GM12878 (cell line): ENCODE measurements around the gene GAGE10. TPM values are rescaled to one million over a fixed set of nuclear protein-coding genes. Genes with fewer than 3 reads are reported as not detected.
"Not testable (repeated sequence)": the region's sequence is repeated elsewhere in the genome, so short reads cannot be mapped to it uniquely, and the experiment has no call there.

Experiments
- ATAC-seq: fragments of 200-7000 bp; cut with Tn5 transposase; 3 replicates; pipeline ENCODE4 v1.9.1; 2020; ENCODE audit warnings: mild to moderate bottlenecking, moderate library complexity
- BruUV-seq: library from RNA; stranded (reverse); fragments of 400-500 nt; replicated peaks from 2 replicates; lab custom pipeline; 2021; lab: Mats Ljungman, UMichigan
- CTCF ChIA-PET: fragments of 300-600 bp; sonication (Branson Sonifier 250); formaldehyde crosslinking; extraction: SDS; loops from one replicate; lab custom pipeline; 2021; ENCODE audit warnings: inconsistent platforms; lab: Yijun Ruan, JAX
- POLR2A ChIA-PET: fragments of 350-600 bp; formaldehyde crosslinking; extraction: SDS; loops from one replicate; lab custom pipeline; 2021; ENCODE audit warnings: inconsistent platforms; lab: Charles Lee
- RAD21 ChIA-PET: fragments of 300-600 bp; sonication (Branson Sonifier 250); formaldehyde crosslinking; loops from one replicate; lab custom pipeline; 2023; ENCODE audit warnings: antibody characterized with exemption; ENCODE audit not compliant: unreplicated experiment; lab: Charles Lee
- SMC1A ChIA-PET: fragments of 300-600 bp; sonication (Branson Sonifier 250); formaldehyde crosslinking; loops from one replicate; lab custom pipeline; 2023; ENCODE audit not compliant: unreplicated experiment, uncharacterized antibody; lab: Charles Lee
- DNase-seq: peaks from one replicate; pipeline ENCODE4 v3.0.0-alpha.2; 2011; ENCODE audit warnings: low read depth, low spot score
- FAIRE-seq: peaks from 3 replicates; lab custom pipeline; 2011; peaks lifted over from hg19 to GRCh38; lab: Jason Lieb, UNC
- H2AFZ ChIP-seq: 2 replicates; pipeline ENCODE4 v1.6.0; 2011; ENCODE audit warnings: low read depth, low read length, control low read depth; ENCODE audit not compliant: control insufficient read depth
- H3K27ac ChIP-seq: 2 replicates; pipeline ENCODE4 v1.5.1; 2011; ENCODE audit warnings: control low read depth; ENCODE audit not compliant: control insufficient read depth, insufficient read depth
- H3K27me3 ChIP-seq, 2 experiments: replicated peaks in 1 of 2; 2 replicates each; pipeline versions ENCODE4 v1.6.0 to v1.6.1; 2011; ENCODE audit warnings: low read length in 1 of 2; ENCODE audit not compliant: control insufficient read depth in 2 of 2, insufficient read depth in 2 of 2
- H3K36me3 ChIP-seq, 2 experiments: 2 replicates each; pipeline ENCODE4 v1.5.1; 2011; ENCODE audit warnings: low read length in 1 of 2; ENCODE audit not compliant: control insufficient read depth in 2 of 2, insufficient read depth in 2 of 2
- H3K4me1 ChIP-seq: 2 replicates; pipeline ENCODE4 v1.6.1; 2011; ENCODE audit warnings: mild to moderate bottlenecking, low read length, moderate library complexity, mixed read lengths; ENCODE audit not compliant: control insufficient read depth, insufficient read depth
- H3K4me2 ChIP-seq: 2 replicates; pipeline ENCODE4 v1.6.0; 2011; ENCODE audit warnings: control low read depth; ENCODE audit not compliant: control insufficient read depth, insufficient read depth
- H3K4me3 ChIP-seq: fragments of 200-600 bp; sonication (generic); 2 replicates; pipeline ENCODE4 v1.5.1; 2016
- H3K79me2 ChIP-seq: 2 replicates; pipeline ENCODE4 v1.6.0; 2011; ENCODE audit warnings: low read length; ENCODE audit not compliant: control insufficient read depth, insufficient read depth
- H3K9ac ChIP-seq: 2 replicates; pipeline ENCODE4 v1.8.0; 2011; ENCODE audit warnings: low read length, control low read depth, mixed read lengths; ENCODE audit not compliant: control insufficient read depth, insufficient read depth
- H3K9me3 ChIP-seq: replicated peaks from 3 replicates; pipeline ENCODE4 v1.5.1; 2011; ENCODE audit warnings: mild to moderate bottlenecking, low read length; ENCODE audit not compliant: control insufficient read depth, insufficient read depth
- H4K20me1 ChIP-seq: 2 replicates; pipeline ENCODE4 v1.6.0; 2011; ENCODE audit not compliant: control insufficient read depth, insufficient read depth
- ATF7 ChIP-seq: fragments of 450-650 bp; IDR thresholded peaks from 2 replicates; pipeline ENCODE4 v1.6.1; 2016; ENCODE audit warnings: low read depth, mild to moderate bottlenecking
- WGBS: methylation state at CpG from one replicate; pipeline ENCODE4 v1.1.6; 2016; ENCODE audit warnings: low lambda C conversion rate; ENCODE audit not compliant: insufficient replicate concordance, insufficient coverage; ENCODE audit errors: missing lambda C conversion rate; 5-methylcytosine and 5-hydroxymethylcytosine counted together
- in situ Hi-C: fragments of 300-500 bp; cut with MboI; formaldehyde crosslinking; loops from 9 replicates; pipeline ENCODE4 v1.14.3; 2018; ENCODE audit warnings: mixed read lengths
- intact Hi-C: fragments of 100-400 bp; cut with micrococcal nuclease; formaldehyde crosslinking; loops from one replicate; pipeline ENCODE4 v1.14.2; 2022; ENCODE audit not compliant: unreplicated experiment
- polyA plus RNA-seq, 11 experiments: library from polyadenylated mRNA; depleted of rRNA in 4 of 11; unstranded in 6 of 11; stranded (reverse) in 5 of 11; fragments of >200 nt; fragmentation: Nextera tagmentation in 4 of 11; fragmentation: Illumina TruSeq in 1 of 11; extraction: Ambion mirVana in 4 of 11; extraction: Trizol in 1 of 11; gene quantifications; 1 replicate in 1 of 11; 2 replicates in 10 of 11; pipeline versions ENCODE4 v1.2.1 to v1.2.3, GENCODE V29; 2011 to 2016; ENCODE audit warnings: inconsistent platforms in 2 of 11, missing spikeins in 2 of 11, low read depth in 1 of 11
- total RNA-seq, 4 experiments: library from RNA; depleted of rRNA in 3 of 4; stranded (reverse); fragments of >200 nt in 3 of 4; fragmentation: Illumina TruSeq in 1 of 4; extraction: Trizol in 1 of 4; gene quantifications; 2 replicates each; pipeline versions ENCODE4 v1.2.1 to v1.2.3, GENCODE V29; 2013 to 2021
- TF ChIP-seq, protein P1 (sequence below): IDR thresholded peaks from 2 replicates; pipeline ENCODE4 v1.6.1; 2012; ENCODE audit warnings: improper control_type of control experiment, low read depth, low read length; ENCODE audit not compliant: insufficient replicate concordance

The GAGE10 gene
- total and polyA plus RNA-seq, 10 of the 15 experiments (the other 5 are each of a cell fraction or from before 2014, with no cell fraction given), result not detected

DNA sequence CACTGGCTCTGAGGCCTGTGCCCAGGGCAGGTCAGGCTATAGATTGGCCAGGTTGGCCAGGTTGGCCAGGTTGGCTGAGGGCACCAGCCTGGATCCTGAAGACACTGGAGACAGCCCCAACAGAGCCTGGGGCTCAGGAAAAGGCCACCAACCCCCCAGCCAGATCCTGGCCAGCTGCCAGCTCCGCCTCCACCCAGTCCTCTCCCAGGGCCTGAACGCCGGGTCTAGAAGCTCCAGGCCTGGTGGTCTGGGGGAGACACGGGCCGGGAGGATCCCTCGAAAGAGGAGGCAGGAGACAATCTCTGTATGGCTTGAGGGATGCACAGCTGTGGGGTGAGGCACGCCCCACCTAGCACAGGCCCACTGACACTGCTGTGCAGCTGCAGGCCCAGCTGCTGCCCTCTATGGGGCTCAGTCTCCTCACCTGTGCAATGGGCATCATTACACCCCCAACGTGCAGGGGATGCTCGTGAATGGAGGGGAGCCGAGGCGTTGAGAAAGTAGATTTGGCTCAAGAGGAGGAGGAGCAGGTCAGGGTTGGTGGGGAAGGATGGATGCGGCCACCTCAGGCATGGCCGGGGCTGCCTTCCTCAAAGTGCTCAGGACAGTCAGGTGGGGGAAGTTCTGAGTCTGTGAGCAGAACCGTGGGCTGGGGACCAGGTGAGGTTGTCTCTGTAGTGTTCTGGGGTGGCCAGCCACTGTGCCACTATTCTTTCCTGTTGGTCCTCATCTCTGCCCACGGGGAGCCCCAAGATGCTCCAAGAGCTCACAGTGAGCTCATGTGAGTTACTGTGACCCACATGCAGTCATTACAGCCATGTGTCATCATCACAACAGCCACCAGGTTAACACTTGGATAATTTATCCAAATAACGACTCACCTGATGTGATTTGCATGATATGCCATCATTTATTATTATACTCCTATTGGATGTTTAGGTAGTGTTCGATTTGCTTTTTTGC, 10.8 kb upstream of the GAGE10 start (continued):
- TF ChIP-seq, protein P1, sequence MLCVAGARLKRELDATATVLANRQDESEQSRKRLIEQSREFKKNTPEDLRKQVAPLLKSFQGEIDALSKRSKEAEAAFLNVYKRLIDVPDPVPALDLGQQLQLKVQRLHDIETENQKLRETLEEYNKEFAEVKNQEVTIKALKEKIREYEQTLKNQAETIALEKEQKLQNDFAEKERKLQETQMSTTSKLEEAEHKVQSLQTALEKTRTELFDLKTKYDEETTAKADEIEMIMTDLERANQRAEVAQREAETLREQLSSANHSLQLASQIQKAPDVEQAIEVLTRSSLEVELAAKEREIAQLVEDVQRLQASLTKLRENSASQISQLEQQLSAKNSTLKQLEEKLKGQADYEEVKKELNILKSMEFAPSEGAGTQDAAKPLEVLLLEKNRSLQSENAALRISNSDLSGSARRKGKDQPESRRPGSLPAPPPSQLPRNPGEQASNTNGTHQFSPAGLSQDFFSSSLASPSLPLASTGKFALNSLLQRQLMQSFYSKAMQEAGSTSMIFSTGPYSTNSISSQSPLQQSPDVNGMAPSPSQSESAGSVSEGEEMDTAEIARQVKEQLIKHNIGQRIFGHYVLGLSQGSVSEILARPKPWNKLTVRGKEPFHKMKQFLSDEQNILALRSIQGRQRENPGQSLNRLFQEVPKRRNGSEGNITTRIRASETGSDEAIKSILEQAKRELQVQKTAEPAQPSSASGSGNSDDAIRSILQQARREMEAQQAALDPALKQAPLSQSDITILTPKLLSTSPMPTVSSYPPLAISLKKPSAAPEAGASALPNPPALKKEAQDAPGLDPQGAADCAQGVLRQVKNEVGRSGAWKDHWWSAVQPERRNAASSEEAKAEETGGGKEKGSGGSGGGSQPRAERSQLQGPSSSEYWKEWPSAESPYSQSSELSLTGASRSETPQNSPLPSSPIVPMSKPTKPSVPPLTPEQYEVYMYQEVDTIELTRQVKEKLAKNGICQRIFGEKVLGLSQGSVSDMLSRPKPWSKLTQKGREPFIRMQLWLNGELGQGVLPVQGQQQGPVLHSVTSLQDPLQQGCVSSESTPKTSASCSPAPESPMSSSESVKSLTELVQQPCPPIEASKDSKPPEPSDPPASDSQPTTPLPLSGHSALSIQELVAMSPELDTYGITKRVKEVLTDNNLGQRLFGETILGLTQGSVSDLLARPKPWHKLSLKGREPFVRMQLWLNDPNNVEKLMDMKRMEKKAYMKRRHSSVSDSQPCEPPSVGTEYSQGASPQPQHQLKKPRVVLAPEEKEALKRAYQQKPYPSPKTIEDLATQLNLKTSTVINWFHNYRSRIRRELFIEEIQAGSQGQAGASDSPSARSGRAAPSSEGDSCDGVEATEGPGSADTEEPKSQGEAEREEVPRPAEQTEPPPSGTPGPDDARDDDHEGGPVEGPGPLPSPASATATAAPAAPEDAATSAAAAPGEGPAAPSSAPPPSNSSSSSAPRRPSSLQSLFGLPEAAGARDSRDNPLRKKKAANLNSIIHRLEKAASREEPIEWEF, result no peak
- no peak for TF ChIP-seq ATF7

DNA sequence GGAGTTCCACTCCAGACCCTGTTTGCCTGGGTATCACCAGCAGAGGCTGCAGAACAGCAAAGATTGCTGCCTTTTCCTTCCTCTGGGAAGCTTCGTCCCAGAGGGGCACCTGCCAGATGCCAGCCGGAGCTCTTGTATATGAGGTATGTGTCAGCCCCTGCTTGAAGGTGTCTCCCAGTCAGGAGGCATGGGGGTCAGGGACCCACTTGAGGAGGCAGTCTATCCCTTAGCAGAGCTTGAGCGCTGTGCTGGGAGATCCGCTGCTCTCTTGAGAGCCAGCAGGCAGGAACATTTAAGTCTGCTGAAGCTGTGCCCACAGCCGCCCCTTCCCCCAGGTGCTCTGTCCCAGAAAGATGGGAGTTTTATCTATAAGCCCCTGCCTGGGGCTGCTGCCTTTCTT, 4.2 kb upstream of the GAGE10 start:
- POLR2A ChIA-PET, H3K4me1 ChIP-seq, DNase-seq, H3K36me3 ChIP-seq, SMC1A ChIA-PET, BruUV-seq, H3K9me3 ChIP-seq, H4K20me1 ChIP-seq, H3K4me3 ChIP-seq, in situ Hi-C loops, FAIRE-seq, ATAC-seq, intact Hi-C loops, H3K9ac ChIP-seq, CTCF ChIA-PET, RAD21 ChIA-PET, H3K27me3 ChIP-seq, H3K79me2 ChIP-seq, H2AFZ ChIP-seq, H3K27ac ChIP-seq, H3K4me2 ChIP-seq: not testable (repeated sequence)
- WGBS, result 74% methylated on average over 5 of the region's 5 CpGs
